Left kidney (tissue), 8 donors: Measurements from ENCODE around the gene MYO5B. TPM values are rescaled to one million over a fixed set of nuclear protein-coding genes. Genes with fewer than 3 reads are reported as not detected.
"Not testable (repeated sequence)": the region's sequence is repeated elsewhere in the genome, so short reads cannot be mapped to it uniquely, and the experiment has no call there.

Source experiments
- DNase-seq: peaks from one replicate; pipeline ENCODE4 v3.0.0-alpha.2; 2013
- long read RNA-seq, 8 donors: transcript quantifications; one replicate each; lab custom pipeline, GENCODE V29; 2026
- polyA plus RNA-seq: library from polyadenylated mRNA; unstranded; fragments of 120-200 nt; gene quantifications from one replicate; pipeline ENCODE4 v1.2.1, GENCODE V29; 2013; ENCODE audit not compliant: insufficient read length

The MYO5B gene
- polyA plus RNA-seq, result 28.6 TPM
- long read RNA-seq, donor 1, partial matches to known transcripts, result 0 of 2 reads
- long read RNA-seq, donor 1, other reads (novel, unspliced or antisense), result 0 of 2 reads
- long read RNA-seq, donor 2, result 0 reads
- long read RNA-seq, donor 3, partial matches to known transcripts, result 0 of 2 reads
- long read RNA-seq, donor 3, other reads (novel, unspliced or antisense), result 0 of 2 reads
- long read RNA-seq, donor 4, result 0 reads
- long read RNA-seq, donor 5, result 0 reads
- long read RNA-seq, donor 6, result 0 reads
- long read RNA-seq, donor 7, result 0 reads
- long read RNA-seq, donor 8, result 0 reads

GRCh38 chr18:50194631-50195532 is at the start of gene MYO5B:
Gene MYO5B, minus strand, starts transcription at chr18:50195147. Its CDS starts 354 bp downstream, at chr18:50194793.
- peak; percentile 68 for DNase-seq

DNA sequence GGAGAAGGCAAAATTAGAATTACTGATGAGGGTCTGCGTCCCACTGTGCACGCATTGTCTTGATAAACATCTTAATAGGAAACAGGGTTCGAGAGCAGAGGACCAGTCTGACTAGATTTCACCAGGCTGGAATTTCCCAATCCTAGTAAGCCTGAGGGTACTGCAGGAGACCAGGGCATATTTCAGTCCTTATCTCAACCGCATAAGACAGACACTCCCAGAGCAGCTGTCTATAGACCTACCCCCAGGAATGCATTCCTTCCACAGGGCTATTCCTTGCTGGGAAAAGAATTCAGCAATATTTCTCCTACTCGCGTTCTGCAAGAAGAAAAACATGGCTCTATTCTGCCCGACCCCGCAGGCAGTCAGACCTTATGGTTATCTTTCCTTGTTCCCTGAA is 46.8 kb upstream of the MYO5B start:
- DNase-seq, result not testable (repeated sequence)

DNA sequence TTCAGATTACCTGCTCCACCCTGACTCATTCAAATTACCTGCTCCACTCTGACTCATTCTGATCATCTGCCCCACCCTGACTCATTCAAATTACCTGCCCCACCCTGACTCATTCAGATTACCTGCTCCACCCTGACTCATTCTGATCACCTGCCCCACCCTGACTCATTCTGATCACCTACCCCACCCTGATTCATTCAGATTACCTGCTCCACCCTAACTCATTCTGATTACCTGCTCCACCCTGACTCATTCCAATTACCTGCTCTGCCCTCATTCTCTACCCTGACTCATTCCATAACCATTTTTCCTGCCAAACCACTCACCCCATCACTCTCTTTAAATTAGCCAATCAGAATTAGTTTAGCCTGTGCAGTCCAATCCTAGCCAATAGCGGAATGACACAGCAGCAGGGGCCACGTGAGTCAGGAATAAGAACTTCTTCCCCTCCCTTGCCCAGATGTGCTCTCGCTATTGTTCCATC is 45.2 kb upstream of the MYO5B start:
- DNase-seq, result no peak

DNA sequence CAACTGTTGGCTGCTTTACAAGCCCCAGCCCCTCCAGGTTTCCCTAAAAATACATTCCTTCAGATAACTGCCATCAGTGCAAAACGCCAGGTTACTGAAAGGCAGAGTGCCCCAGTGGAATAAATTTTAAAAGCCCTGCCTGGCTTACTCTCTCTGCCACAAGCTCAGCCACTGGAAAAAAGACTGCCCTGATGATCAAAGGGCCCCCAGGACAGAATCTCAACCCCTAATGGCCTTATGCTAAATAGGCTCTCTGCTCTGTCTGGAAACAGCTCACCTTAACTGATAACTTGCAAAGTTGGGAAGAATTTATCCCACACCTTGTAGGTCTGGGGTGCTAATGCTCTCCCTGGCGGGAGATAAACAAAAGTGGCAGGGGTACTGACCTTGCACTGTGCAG is 37.5 kb upstream of the MYO5B start:
- DNase-seq, result no peak

- DNase-seq, result no peak
Observed at GRCh38 chr18:50231621-50232020, 36.7 kb upstream of the MYO5B start.

GRCh38 chr18:50220249-50220648 is 25.3 kb upstream of the MYO5B start:
- not testable (repeated sequence) for DNase-seq

- DNase-seq, result no peak
Observed at GRCh38 chr18:50218432-50219197, 23.7 kb upstream of the MYO5B start.

GRCh38 chr18:50209311-50209710 is 14.4 kb upstream of the MYO5B start:
- DNase-seq, result no peak

GRCh38 chr18:50207722-50208121 is 12.8 kb upstream of the MYO5B start:
- no peak for DNase-seq

DNA sequence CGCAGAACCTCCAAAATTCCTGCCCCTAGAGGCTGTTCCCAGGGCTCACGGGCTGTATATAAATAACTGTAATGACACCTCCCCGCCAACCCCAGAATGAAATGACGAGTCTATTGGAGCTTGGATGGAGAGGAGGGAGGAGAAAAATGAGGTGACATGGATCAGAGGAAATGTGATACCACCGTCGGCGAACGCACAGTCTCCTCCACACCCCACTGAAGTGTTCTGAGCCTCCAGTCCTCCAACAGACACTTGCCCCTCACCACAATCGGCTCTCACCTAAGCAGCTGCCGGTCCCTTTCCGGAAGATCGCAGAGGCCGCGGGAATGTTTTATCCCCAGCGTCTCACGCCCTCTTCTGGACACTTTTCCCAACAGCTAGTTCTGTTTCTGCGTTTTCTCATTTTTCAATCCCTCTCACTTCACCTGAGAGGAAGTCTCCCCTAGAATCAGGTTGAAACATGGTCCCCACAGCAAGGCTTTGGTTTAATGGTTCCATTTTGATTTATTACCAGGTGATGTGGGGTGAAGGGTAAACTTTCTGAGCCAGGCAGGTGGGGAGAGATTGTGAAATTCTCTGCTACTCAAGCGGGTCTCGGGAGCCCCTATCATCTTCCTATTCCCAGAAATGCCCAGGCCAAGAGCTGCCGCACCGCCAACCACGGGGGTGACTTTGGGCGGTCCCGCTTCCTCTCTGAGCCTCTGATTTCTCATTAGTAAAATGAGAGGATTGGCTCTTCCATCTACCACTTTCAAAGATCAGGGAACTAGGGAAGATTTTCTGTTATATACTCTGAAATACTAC is 9.1 kb upstream of the MYO5B start:
- peak; percentile 70 for DNase-seq

DNA sequence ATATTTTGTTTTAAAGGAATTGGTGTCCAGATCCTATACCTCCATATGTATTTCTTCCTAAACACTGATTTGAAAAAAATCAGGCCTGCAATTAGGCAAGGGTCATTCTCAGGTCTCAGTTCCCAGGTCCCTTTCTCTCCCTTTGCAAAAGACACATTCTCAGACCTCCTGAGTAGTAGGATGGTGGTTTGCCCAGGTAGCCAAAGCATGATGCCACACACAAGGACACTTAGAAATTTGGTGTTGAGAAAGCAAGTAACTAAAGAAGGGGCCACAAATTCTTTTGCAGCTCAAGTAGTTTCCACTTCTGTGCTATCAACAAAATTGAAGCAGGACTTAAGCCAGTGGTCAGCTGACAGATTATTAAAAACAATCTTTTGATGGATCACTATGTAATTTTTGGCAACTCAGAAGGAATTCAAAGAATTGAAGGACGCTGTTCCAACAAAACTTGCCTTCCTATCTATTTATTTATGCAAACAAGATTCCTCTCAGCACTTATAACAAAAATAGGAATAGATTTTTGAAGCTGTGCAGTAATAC is 6.6 kb upstream of the MYO5B start:
- DNase-seq, result no peak

DNA sequence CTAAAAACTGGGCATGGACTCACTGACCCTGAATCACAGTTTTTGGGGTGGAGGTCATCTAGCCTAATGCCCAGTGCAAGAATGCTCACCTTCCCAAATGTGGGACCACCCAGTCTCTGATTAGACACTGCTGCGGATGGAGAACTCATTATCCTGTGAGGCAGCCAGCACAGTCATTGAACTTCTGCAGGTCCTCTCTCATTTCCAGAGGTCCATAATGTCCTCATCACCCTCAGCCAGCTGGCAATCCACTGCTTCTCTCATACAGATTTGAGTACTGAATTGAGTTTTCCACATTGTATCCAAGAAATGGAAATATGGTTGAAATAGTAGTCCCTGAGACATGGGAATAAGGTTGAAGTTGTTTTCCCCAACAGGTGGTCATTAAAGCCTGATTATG is 5.0 kb upstream of the MYO5B start:
- no peak for DNase-seq

DNA sequence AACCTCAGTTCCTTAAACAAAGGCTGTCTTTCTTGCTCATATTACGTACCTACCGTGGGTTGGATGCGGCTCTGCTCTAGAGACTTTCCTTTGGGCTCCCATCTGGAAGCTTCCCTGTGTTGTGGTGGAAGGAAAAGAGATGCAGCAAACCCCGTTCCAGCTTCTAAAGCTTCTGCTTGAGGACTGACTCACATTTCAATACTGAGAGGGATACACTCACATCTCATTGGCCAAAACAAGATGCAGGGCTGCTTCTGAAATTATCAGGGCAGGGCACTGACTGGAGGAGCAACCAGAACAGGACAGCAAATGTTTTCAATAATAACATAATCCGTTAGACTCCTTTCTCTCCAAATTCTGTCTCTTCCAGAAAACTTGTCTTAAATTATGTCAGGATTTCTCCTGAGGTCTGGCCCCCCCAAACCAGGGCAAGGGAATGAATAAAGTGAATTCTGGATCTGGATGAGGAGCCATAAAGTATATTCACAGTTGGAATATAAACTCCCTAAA is 4.5 kb upstream of the MYO5B start:
- no peak for DNase-seq

DNA sequence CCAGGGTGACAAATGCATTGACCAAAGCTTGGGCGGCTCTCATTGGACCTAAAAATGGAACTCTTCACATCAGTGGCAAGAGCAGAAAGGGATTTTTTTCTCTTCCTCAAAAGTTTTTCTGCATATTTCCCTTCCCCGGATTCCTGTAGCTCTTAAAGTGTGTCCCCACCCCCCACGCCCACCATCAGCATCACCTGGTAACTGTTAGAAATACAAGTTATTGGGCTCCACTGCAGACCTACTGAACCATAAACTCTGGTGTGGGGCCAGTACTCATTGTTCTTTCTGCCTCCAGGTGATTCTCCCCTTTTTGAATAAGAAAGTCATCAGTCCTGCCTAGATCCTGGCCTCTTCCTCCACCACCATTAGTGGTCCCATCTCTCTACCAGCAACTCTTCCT is 1.3 kb upstream of the MYO5B start:
- no peak for DNase-seq

DNA sequence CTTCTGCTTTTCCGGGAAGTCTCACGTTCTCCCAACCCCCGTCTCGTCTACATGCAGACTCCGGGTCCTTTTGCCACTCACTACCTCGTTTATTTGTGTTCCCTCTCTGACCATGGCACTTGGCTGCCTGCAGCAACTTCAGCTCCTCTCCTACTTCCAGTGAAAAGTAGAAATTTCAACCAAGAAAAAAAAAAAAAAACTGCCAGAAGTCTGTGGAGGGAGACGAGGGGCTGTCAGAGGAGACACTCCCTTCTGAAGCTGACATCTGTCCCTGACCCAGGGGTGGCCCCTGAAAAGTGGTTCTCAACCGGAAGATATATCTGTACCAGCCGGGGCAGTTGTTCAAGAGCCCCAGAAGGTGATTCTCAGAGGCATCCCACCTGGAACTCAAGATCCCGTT is 742 bp upstream of the MYO5B start:
- no peak for DNase-seq

DNA sequence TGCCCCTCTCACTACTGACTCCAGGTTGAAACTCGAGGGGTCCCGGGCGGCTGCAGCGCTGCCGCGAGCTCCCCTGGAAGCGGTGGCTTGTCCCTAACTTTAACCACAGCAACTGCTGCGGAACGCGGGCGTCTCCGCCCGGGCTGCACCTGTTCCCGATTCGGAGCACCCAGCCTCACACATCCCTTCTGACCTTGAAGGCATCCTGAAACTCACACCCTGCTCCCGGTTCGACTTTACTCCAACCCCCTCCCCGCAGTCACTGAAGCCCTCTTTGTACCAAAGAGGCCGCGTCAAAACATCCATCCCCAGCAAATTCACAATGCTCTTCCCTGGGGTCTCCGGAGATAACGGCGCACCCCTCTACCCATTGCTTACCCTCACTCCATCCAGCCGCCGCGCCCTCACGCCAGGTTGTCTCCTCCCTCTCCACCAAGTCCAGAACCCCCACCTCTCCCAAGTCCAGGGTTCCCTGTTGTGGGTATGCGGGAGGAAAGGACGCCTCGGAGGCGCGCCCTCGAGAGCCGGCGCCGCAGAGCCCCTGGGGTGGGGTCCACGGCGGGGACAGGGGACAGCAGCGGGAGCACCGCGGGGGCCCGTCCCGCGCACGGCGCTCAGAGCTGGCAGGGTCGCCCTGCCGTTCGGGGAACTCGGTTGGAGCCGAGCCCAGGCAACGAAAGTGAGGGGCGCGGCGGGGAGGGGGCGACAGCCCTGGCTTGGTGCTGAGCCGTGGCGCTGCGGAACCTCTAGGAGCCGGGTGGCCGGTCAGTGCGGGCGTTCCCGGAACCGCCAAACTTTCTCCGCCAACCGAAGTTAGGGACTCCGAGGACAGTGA is 934 bp downstream of the MYO5B start:
- no peak for DNase-seq

- DNase-seq, result no peak
Observed at GRCh38 chr18:50192995-50193795, 1.8 kb downstream of the MYO5B start.

DNA sequence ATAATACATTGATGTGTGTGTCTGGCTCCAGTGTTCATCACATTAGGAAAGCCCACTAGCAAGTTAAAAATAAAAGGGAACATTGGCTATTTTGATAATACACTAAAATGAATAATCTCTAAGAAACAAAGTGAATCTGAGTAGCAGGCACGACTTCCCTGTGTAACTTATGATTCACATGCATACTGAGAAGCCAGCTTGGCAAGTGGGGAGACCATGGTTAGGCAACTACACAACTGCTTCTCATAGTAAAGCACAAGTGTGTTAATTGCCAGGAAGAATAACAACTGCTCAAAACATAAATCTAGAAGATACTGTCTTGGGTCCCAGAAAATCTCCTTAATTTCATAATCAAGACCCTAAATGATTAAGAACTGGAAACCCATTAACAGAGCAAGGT is 4.0 kb downstream of the MYO5B start:
- no peak for DNase-seq

- no peak for DNase-seq
Observed at GRCh38 chr18:50190236-50190635, 4.7 kb downstream of the MYO5B start.
